ENCODE measurements around the gene TTC3.

The TTC3 gene

DNA sequence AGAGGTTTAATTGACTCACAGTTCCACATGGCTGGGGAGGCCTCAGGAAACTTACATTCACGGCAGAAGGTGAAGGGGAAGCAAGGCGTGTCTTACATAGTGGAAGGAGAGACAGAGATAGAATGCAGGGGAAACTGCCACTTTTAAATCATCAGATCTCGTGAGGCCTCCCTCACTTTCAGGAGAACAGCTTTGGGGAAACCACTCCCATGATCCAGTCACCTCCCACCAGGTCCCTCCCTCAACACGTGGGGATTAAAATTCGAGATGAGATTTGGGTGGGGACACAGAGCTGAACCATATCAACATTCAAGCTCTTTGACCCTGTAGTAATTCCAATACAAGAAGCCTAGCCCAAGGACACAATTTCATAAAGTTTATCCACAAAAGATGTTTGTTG, 13.9 kb upstream of the TTC3 start:
- DNase-seq (ENCODE audit: low read depth in 2 of 2), result no peak

DNA sequence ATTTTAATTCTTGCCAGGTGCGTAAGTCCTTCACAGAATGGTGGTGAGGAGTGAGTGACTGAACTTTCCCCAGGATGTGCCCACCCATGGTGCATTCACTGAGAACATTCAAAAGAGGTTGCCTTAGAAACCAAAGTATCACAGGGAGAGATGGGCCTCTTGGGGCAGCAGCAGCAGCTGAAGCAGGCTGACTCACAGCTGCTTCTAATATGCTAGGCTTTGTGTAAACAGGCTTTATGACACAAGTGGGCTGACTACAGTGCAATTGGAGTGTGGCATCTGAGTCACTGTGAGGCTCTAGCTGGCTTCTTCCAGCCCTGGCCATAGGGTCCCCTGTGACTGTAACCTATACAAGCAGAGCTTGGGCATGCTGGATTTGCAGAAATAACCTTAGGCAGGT, 12.8 kb upstream of the TTC3 start:
- no peak for DNase-seq (ENCODE audit: low read depth in 2 of 2)

GRCh38 chr21:37061926-37062592, 11.0 kb upstream of the TTC3 start:
- DNase-seq (ENCODE audit: low read depth in 2 of 2), result no peak

DNA sequence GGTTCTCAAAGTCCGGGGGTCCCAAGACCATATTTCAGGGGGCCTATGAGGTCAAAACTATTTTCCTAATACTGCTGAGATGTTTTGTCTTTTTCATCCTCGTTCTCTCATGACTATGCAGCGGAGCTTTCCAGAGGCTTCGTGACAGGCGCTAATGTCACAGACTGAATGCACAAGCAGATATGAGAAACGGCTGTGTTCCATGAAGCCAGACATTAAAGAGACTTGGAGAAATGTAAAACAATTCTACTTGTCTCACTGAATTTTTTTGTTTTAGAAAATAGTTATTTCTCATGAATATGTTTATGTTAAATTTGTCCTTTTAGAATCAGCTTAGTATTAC, 10.5 kb upstream of the TTC3 start:
- DNase-seq (ENCODE audit: low read depth in 2 of 2), result no peak

GRCh38 chr21:37063433-37063832, 9.6 kb upstream of the TTC3 start:
- DNase-seq (ENCODE audit: low read depth in 2 of 2), result no peak

DNA sequence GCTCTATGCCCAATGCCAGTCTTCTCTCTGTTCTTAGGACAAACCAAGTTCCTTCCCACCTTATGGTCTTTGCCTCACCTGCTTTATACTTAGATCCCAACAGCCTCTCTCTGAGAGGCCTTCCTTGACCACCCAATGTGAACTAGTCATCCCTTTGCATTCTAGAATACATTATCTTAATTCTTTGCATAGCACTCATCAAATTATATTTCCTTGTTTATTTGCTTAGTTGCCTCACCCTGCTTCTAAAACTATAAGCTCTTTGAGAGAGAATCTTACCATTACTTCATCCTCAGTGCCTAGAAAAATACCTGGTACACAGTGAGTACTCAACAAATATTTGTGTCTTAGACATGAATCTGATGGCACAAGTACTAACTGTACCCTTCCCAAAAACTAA, 8.2 kb upstream of the TTC3 start:
- DNase-seq (ENCODE audit: low read depth in 2 of 2), result no peak

- no peak for DNase-seq (ENCODE audit: low read depth in 2 of 2)
These were observed 7.4 kb upstream of the TTC3 start for GRCh38 chr21:37065561-37066177.

DNA sequence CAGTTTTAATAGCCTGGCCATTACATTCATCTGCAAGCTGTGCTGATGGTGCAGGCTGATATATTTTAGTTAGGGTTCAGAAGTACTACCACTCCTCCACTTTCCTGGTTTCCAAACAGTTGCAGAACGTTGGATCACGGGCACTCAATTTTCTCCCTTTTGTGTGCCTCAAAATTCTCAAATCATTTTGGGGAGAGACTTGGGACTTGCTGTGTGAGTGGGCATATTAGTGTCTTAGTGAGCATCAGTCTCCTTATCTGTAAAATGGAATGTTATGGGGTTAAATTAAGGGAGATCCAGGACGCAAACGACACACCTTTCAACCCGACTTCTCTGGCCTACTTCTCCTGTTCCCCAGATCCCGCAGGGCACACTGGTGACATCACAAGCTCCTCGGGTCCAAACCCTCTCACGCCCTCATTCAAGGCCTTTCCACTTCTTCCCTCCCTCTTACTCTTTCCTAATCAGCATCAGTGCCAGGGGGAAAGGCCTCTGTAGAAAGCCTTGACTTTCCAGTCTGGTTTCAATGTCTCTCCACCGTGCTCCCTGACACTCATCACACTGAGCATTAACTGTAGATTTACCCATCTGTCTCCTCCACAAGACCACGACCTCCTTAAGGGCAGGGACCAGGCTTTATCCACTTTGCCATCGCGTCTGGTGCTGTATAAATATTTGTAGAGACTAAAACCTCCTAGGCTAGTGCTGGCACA, 1.3 kb upstream of the TTC3 start:
- no peak for DNase-seq (ENCODE audit: low read depth in 2 of 2)

DNA sequence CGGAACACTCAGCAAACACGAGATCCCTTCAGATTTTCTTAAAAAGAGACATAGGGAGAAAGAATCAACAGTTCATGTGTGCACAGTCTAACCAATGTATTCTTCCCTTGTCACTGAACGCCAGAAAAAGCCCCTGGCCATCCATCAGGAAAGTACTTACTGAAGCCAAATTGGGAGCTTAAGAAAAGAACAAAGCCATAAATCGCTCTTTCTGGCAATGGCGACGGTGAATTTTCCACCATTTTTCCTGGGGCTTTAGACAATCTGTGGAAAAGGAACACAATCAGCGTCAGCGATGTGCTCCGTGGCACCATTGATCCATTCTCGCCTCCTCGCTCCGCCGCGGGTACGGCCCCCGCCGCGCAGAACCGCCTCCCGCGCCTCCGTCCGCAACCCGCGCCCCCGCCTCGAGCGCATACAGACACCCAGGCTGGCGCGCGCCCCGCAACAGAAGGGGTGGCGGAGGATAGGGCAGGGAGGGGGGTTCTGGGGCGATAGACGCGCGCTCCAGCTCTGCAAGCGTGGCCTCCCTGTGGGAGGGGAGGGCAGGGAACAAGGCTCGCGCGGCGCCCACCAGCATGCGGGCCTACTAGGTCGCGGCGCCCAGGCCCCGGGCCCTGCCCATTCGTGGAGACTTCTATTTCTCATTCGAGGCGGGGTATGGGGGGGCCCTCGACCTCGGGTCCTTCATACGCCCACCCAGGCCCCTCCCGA, 623 bp upstream of the TTC3 start:
- peak in 1 of 2 donors; percentile 49 for DNase-seq (ENCODE audit: low read depth in 2 of 2)

- DNase-seq (ENCODE audit: low read depth in 2 of 2), result peak; percentile 33 to 42
These were observed 553 bp downstream of the TTC3 start for GRCh38 chr21:37073417-37074196.

GRCh38 chr21:37074197-37074510, 1.1 kb downstream of the TTC3 start:
- DNase-seq (ENCODE audit: low read depth in 2 of 2), result no peak

GRCh38 chr21:37074546-37074945, 1.5 kb downstream of the TTC3 start:
- no peak for DNase-seq (ENCODE audit: low read depth in 2 of 2)

DNA sequence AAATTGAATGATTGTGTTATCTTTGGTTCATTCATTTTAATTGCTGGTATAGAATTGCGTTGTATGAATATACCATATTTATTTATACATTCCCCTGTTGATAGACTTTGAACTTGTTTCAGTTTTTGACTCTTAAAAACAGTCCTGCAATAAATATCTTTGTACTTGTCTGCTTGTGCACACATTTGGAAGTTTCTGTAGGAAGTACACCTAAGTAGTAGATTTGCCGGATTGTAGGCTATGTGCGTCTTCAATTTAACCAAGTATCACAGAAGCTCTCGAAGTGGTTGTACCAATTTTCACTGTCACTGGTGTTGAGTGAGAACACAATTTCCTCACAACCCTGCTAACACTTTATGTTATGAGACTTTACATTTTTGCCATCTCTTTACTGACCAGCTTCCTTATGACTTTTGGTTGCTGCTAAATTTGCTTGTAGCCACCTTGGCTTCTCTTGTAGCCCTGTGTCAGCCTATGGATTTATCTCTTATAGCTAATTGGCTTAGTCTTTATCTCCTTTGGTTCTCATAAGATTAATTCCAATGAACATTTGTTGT, 2.2 kb downstream of the TTC3 start:
- DNase-seq (ENCODE audit: low read depth in 2 of 2), result no peak

DNA sequence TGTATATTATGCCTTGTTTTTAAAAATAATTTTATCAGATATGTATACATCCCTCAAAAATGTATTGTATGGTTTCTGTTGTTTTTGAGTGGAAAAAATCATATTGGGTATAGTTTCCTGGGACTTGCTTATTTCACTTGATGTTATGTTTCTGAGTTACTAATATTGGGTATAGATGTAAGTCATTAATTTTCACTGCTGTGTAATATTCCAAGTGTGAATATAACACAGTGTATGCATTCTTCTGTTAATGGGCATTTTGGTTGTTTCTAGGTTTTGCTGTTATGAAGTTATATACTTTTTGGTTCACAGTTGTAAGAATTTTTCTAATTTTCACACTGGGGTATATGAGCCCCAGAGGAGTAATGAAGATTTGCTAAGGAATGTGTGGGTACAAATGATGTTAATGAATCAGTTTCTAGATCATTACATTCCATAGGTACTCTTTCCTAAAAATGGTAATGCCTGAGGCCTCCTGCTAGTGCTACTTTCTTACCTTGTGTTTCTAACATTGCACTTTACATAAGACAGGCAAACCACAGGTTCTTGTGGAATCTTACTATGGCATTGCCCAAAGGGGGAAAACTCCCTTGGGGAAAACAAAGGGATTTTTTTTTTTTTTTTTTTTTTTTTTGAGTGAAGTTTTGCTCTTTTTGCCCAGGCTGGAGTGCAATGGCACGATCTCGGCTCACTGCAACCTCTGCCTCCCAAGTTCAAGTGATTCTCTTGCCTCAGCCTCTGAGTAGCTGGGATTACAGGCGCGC, 3.2 kb downstream of the TTC3 start:
- DNase-seq (ENCODE audit: low read depth in 2 of 2), result no peak

- DNase-seq (ENCODE audit: low read depth in 2 of 2), result no peak
These were observed 4.3 kb downstream of the TTC3 start for GRCh38 chr21:37077403-37077802.

DNA sequence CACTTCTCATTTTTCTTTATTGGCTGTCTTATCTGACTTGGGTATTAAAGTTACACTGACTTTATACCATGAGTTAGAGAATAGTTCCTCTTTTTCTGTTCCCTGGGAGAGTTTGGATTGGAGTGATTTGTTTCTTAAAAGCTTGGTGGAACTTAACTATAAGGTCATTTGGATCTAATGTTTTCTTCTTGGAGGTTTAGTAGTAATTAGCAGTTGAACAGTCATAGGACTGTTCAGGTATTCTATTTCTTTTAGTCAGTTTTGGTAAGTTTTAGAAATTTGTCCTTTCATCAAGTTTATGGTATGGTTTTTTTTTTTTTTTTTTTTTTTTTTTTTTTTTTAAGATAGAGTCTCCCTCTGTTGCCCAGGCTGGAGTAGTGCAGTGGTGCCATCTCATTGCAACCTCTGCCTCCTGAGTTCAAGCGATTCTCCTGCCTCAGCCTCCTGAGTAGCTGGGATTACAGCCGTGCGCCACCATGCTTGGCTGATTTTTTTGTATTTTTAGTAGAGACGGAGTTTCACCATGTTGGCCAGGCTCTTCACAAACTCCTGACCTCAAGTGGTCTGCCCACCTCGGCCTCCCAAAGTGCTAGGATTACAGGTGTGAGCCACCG, 6.3 kb downstream of the TTC3 start:
- no peak for DNase-seq (ENCODE audit: low read depth in 2 of 2)

- no peak for DNase-seq (ENCODE audit: low read depth in 2 of 2)
These were observed 9.3 kb downstream of the TTC3 start for GRCh38 chr21:37082375-37082774.

- no peak for DNase-seq (ENCODE audit: low read depth in 2 of 2)
These were observed 9.9 kb downstream of the TTC3 start for GRCh38 chr21:37082856-37083528.

GRCh38 chr21:37085726-37086125, 12.7 kb downstream of the TTC3 start:
- DNase-seq (ENCODE audit: low read depth in 2 of 2), result no peak

DNA sequence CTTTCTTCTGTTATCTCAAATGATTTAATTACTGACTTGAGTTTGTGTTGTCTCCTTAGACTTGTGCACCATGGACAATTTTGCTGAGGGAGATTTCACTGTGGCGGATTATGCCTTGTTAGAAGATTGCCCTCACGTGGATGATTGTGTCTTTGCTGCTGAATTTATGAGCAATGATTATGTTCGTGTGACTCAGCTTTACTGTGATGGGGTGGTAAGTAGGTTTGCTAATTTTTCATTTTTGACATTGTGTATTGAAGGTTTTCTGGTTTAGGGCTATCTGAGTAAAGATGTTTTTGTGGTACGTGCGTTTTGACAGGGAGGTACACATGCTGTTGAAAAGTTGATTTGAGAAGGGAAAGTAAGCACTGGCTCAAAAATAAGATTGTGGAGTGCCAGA, 14.1 kb downstream of the TTC3 start:
- DNase-seq (ENCODE audit: low read depth in 2 of 2), result no peak

Measured in activated CD8-positive, alpha-beta memory T cell treated with anti-CD3 and anti-CD28 coated beads for 4 hours (primary cell).